ENCODE results near the gene PIK3CG. TPM values are rescaled to one million over a fixed set of nuclear protein-coding genes. Genes with fewer than 3 reads are reported as not detected.

The PIK3CG gene
- total and polyA plus RNA-seq, 10 of the 15 experiments (the other 5 are each of a cell fraction or from before 2014, with no cell fraction given) = 0.79 to 7.6 (median 5.2) TPM

- TF ChIP-seq ZBTB4 (CRISPR knock-in tag; IDR thresholded peaks at IDR 0.05) (no peak), SRF (IDR thresholded peaks at IDR 0.05; ENCODE audit: low read depth in 2 of 2, low read length in 2 of 2) (no peak), RAD21 (IDR thresholded peaks at IDR 0.05; ENCODE audit: insufficient read depth, low read depth, low read length) (no peak), NFYA (IDR thresholded peaks at IDR 0.05; ENCODE audit: borderline replicate concordance, low read depth, low read length) (no peak), SP1 (IDR thresholded peaks at IDR 0.05; ENCODE audit: low read depth, low read length) (no peak), MYB (IDR thresholded peaks at IDR 0.05; ENCODE audit: borderline replicate concordance, low read depth, low read length) (no peak), JUNB (IDR thresholded peaks at IDR 0.05) (peak; percentile 41; the same call in 1 of the 2 replicates), IKZF1 (conservative IDR thresholded peaks at IDR 0.05) (0 out of 2 replicates have a peak, but pooled peaks have one; percentile 15), ZBTB33 (IDR thresholded peaks at IDR 0.05) (no peak), ZSCAN29 (IDR thresholded peaks at IDR 0.05) (no peak), IKZF2 (IDR thresholded peaks at IDR 0.05) (peak; percentile 20 to 41; a peak in 2 of 4 replicates), ATF7 (IDR thresholded peaks at IDR 0.05; ENCODE audit: low read depth) (peak; percentile 47; the same call in 1 of the 2 replicates), HCFC1 (IDR thresholded peaks at IDR 0.05; ENCODE audit: low read length) (no peak), ZNF384 (IDR thresholded peaks at IDR 0.05; ENCODE audit: borderline replicate concordance, low read depth, low read length) (no peak), MTA2 (IDR thresholded peaks at IDR 0.05; ENCODE audit: low read depth) (peak; percentile 36; the same call in 1 of the 2 replicates), TARDBP (IDR thresholded peaks at IDR 0.05; ENCODE audit: borderline replicate concordance) (no peak), POU2F2 (IDR thresholded peaks at IDR 0.05; ENCODE audit: borderline replicate concordance, low read depth, low read length) (no peak), PBX3 (IDR thresholded peaks at IDR 0.05; ENCODE audit: insufficient replicate concordance, low read depth, low read length) (no peak), POLR2A (IDR thresholded peaks at IDR 0.05; ENCODE audit: low read depth, low read length) (no peak), SKIL (IDR thresholded peaks at IDR 0.05; ENCODE audit: low read depth, poor library complexity, severe bottlenecking) (no peak)
These were observed 6.9 kb downstream of the PIK3CG start (continued) for GRCh38 chr7:106871793-106872571.
